IMR-90 (cell line): ENCODE measurements around the gene AQP12A. TPM values are rescaled to one million over a fixed set of nuclear protein-coding genes. Genes with fewer than 3 reads are reported as not detected.

Source experiments
- ATAC-seq: fragments of 200-7000 bp; cut with Tn5 transposase; 2 replicates; pipeline ENCODE4 v1.9.1; 2020; ENCODE audit warnings: low read depth, mild to moderate bottlenecking, moderate library complexity
- BruUV-seq: library from RNA; stranded (reverse); fragments of 400-500 nt; replicated peaks from 2 replicates; lab custom pipeline; 2021; lab: Mats Ljungman, UMichigan
- CTCF ChIA-PET: fragments of 300-600 bp; formaldehyde crosslinking; extraction: SDS; loops from one replicate; lab custom pipeline; 2021; ENCODE audit warnings: antibody characterized with exemption; lab: Yijun Ruan, JAX
- POLR2A ChIA-PET: fragments of 300-600 bp; sonication (Branson Sonifier 250); formaldehyde crosslinking; loops from one replicate; lab custom pipeline; 2022; ENCODE audit warnings: antibody characterized with exemption; ENCODE audit not compliant: unreplicated experiment; lab: Charles Lee
- DNase-seq: peaks from one replicate; pipeline ENCODE4 v3.0.0; 2013
- H2AFZ ChIP-seq: replicated peaks from 2 replicates; pipeline ENCODE3; 2013; ENCODE audit warnings: low read length, mild to moderate bottlenecking; ENCODE audit not compliant: poor library complexity
- H2AK5ac ChIP-seq: 2 replicates; pipeline ENCODE4 v1.6.1; 2013; ENCODE audit warnings: low read depth, low read length, inconsistent platforms
- H2AK9ac ChIP-seq: replicated peaks from 2 replicates; pipeline ENCODE3; 2013; ENCODE audit warnings: mild to moderate bottlenecking, low read depth, low read length, moderate library complexity; ENCODE audit not compliant: poor library complexity
- H2BK120ac ChIP-seq: 2 replicates; pipeline ENCODE4 v1.6.1; 2013; ENCODE audit warnings: low read depth, low read length, inconsistent platforms
- H2BK15ac ChIP-seq: 3 replicates; pipeline ENCODE4 v1.6.1; 2013; ENCODE audit warnings: low read depth, low read length, inconsistent platforms
- H2BK20ac ChIP-seq: 2 replicates; pipeline ENCODE4 v1.6.1; 2013; ENCODE audit warnings: low read depth, mild to moderate bottlenecking, inconsistent platforms, low read length, moderate library complexity
- H2BK5ac ChIP-seq: 2 replicates; pipeline ENCODE4 v1.6.1; 2013; ENCODE audit warnings: mild to moderate bottlenecking, low read depth, low read length, inconsistent platforms; ENCODE audit not compliant: poor library complexity, severe bottlenecking
- H3K14ac ChIP-seq: replicated peaks from 2 replicates; pipeline ENCODE4 v1.6.1; 2013; ENCODE audit warnings: low read depth, low read length, inconsistent platforms
- H3K18ac ChIP-seq: 2 replicates; pipeline ENCODE4 v1.6.1; 2013; ENCODE audit warnings: low read depth, low read length, control low read depth
- H3K23ac ChIP-seq: 2 replicates; pipeline ENCODE4 v1.6.1; 2013; ENCODE audit warnings: low read depth, low read length, inconsistent platforms
- H3K27ac ChIP-seq: 2 replicates; pipeline ENCODE4 v1.5.1; 2013; ENCODE audit warnings: mild to moderate bottlenecking, control low read depth, low read length; ENCODE audit not compliant: insufficient read depth
- H3K27me3 ChIP-seq: 2 replicates; pipeline ENCODE4 v1.6.1; 2013; ENCODE audit warnings: low read length; ENCODE audit not compliant: control insufficient read depth, insufficient read depth
- H3K36me3 ChIP-seq: 2 replicates; pipeline ENCODE4 v1.6.1; 2013; ENCODE audit warnings: low read length, mixed read lengths; ENCODE audit not compliant: control insufficient read depth, insufficient read depth
- H3K4ac ChIP-seq: 2 replicates; pipeline ENCODE4 v1.6.1; 2013; ENCODE audit warnings: low read depth, low read length, inconsistent platforms
- H3K4me1 ChIP-seq: 2 replicates; pipeline ENCODE4 v1.6.1; 2013; ENCODE audit warnings: low read length, mixed read lengths; ENCODE audit not compliant: control insufficient read depth, insufficient read depth
- H3K4me2 ChIP-seq: 2 replicates; pipeline ENCODE4 v1.6.1; 2013; ENCODE audit warnings: low read depth, mild to moderate bottlenecking, control low read depth, low read length, moderate library complexity
- H3K4me3 ChIP-seq: 2 replicates; pipeline ENCODE4 v1.5.1; 2013; ENCODE audit warnings: low read depth, mild to moderate bottlenecking, control low read depth, low read length, moderate library complexity; ENCODE audit not compliant: insufficient read depth
- H3K56ac ChIP-seq: 2 replicates; pipeline ENCODE4 v1.6.1; 2013; ENCODE audit warnings: low read length, inconsistent platforms; ENCODE audit not compliant: insufficient read depth; ENCODE audit errors: extremely low read depth
- H3K79me1 ChIP-seq, 2 experiments: 2 replicates each; pipeline ENCODE4 v1.6.1; 2013; ENCODE audit warnings: low read length in 2 of 2, inconsistent platforms in 1 of 2, low read depth in 1 of 2
- H3K9ac ChIP-seq: 2 replicates; pipeline ENCODE4 v1.6.1; 2013; ENCODE audit warnings: low read depth, low read length, control low read depth
- H3K9me1 ChIP-seq: 2 replicates; pipeline ENCODE4 v1.6.1; 2013; ENCODE audit warnings: low read length, inconsistent platforms; ENCODE audit not compliant: insufficient read depth
- H3K9me3 ChIP-seq: 2 replicates; pipeline ENCODE4 v1.6.1; 2013; ENCODE audit warnings: low read length; ENCODE audit not compliant: control insufficient read depth, insufficient read depth
- H4K20me1 ChIP-seq: 2 replicates; pipeline ENCODE4 v1.6.1; 2013; ENCODE audit warnings: low read length, inconsistent platforms; ENCODE audit not compliant: insufficient read depth
- H4K5ac ChIP-seq: 2 replicates; pipeline ENCODE4 v1.6.1; 2013; ENCODE audit warnings: mild to moderate bottlenecking, low read depth, low read length, control low read depth
- H4K8ac ChIP-seq, 2 experiments: 2 replicates each; pipeline ENCODE4 v1.6.1; 2013; ENCODE audit warnings: low read depth in 2 of 2, low read length in 2 of 2, control low read depth in 1 of 2, inconsistent platforms in 1 of 2
- H4K91ac ChIP-seq: 2 replicates; pipeline ENCODE4 v1.6.1; 2013; ENCODE audit warnings: low read depth, low read length, inconsistent platforms; ENCODE audit not compliant: insufficient read depth
- CHD1 ChIP-seq: IDR thresholded peaks from 2 replicates; pipeline ENCODE4 v1.6.1; 2012; ENCODE audit warnings: low read depth, low read length, improper control_type of control experiment
- NFE2L2 ChIP-seq: fragments of 150-350 bp; IDR thresholded peaks from 2 replicates; pipeline ENCODE4 v1.6.1; 2016; ENCODE audit warnings: low read depth, mild to moderate bottlenecking, low read length
- RAD21 ChIP-seq: IDR thresholded peaks from 2 replicates; pipeline ENCODE4 v1.6.1; 2012; ENCODE audit warnings: low read length, improper control_type of control experiment
- WGBS, 2 experiments: methylation state at CpG; one replicate each; pipeline versions ENCODE4 v1.1.5 to v1.1.7; 2013; ENCODE audit warnings: missing lambda C conversion rate in 2 of 2; ENCODE audit not compliant: insufficient read length in 1 of 2; ENCODE audit errors: extremely low coverage in 2 of 2; 5-methylcytosine and 5-hydroxymethylcytosine counted together
- dilution Hi-C: fragments of 300-500 bp; cut with HindIII; formaldehyde crosslinking; loops from one replicate; pipeline ENCODE4 v1.14.3; 2018; ENCODE audit warnings: low sequenced_read_pairs; ENCODE audit not compliant: unreplicated experiment
- in situ Hi-C: fragments of 300-500 bp; cut with MboI; formaldehyde crosslinking; loops from 3 replicates; pipeline ENCODE4 v1.14.3; 2019; ENCODE audit warnings: low sequenced_read_pairs, inconsistent platforms, mixed read lengths
- intact Hi-C: fragments of 100-400 bp; cut with micrococcal nuclease; formaldehyde crosslinking; loops from 2 replicates; pipeline ENCODE4 v1.10.0; 2022
- polyA plus RNA-seq, 3 experiments: library from polyadenylated mRNA; depleted of rRNA; stranded (reverse); fragments of >200 nt; gene quantifications; 2 replicates each; pipeline ENCODE4 v1.2.3, GENCODE V29; 2012; ENCODE audit warnings: low replicate concordance in 1 of 3
- total RNA-seq: library from RNA; depleted of rRNA; stranded (reverse); fragments of >200 nt; gene quantifications from 2 replicates; pipeline ENCODE4 v1.2.3, GENCODE V29; 2012

Gene AQP12A
- total and polyA plus RNA-seq, 2 of the 4 experiments (the other 2 are of a cell fraction) = not detected

DNA sequence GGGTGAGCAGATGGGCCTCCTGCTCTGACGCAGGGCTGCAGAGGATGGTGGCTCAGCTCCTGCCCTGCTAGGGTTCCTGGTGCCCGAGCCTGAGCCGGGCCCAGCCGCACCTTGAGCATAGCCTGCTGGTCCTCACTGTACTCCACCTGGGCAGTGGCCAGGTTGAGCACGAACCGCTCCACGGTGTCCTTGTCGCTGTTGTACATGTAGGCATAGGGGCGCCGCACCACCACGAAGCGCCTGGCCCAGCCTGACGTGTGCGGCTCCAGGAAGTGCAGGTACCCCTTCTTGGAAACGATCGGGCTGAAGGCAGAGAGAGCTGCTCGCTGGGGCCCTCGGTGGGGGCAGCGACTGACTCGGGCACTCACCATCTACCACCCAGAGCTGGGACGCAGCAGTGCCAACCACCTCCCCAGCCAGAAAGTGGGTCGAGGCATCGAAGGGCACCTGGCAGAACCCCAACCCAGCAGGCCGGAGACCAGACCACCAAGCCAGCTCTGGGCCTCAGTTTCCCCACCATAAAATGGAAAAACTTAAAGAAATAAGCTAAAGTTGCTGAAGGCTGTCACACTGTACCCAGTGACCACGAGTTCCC lies 27.3 kb downstream of the AQP12A start:
- Histone ChIP-seq H3K4me2 (no peak overlapping the region), H4K5ac (no peak overlapping the region), H2AK9ac (no peak overlapping the region), H2AFZ (no peak overlapping the region), H3K79me1 (no peaks in the 10 kb centered on the region), H3K9me1 (no peaks in the 10 kb centered on the region), H2AK5ac (no peak overlapping the region), H3K36me3 (no peaks in the 10 kb centered on the region), H2BK120ac (no peak overlapping the region), H4K20me1 (no peaks in the 10 kb centered on the region), H3K23ac (no peak overlapping the region), H2BK15ac (no peak overlapping the region), H3K4me1 (no peaks in the 10 kb centered on the region), H3K56ac (no peak overlapping the region), H4K8ac (no peak overlapping the region), H2BK5ac (no peak overlapping the region), H3K27me3 (peaks cover 39% of the 10 kb centered on the region; the same call in 1 of the 2 replicates), H3K18ac (no peak overlapping the region), H3K9ac (no peak overlapping the region), H4K91ac (no peak overlapping the region), H3K9me3 (no peaks in the 10 kb centered on the region), H2BK20ac (no peak overlapping the region), H3K27ac (no peak overlapping the region), H3K14ac (no peak overlapping the region), H3K4ac (no peak overlapping the region), H3K4me3 (no peak overlapping the region)
- intact Hi-C loops = no loop called here
- DNase-seq = no peak
- no peak for ATAC-seq
- TF ChIP-seq CHD1 (no peak), RAD21 (no peak), NFE2L2 (no peak)
- in situ Hi-C loops = no loop called here
- ChIA-PET POLR2A (no interaction called here), CTCF (interaction anchor here (1.2 kb wide), 1 partner anchor 14 kb away, joined by 3 read pairs; no protein-coding TSS in a partner anchor)
- dilution Hi-C loops = no loop called here
- WGBS, 2 experiments = 87% methylated on average over 7 of the region's 25 CpGs; no CpG with 5 or more reads in 1 of the 2 experiments
- no TSS peak for BruUV-seq
